ENCODE results near the gene ASTN2. TPM values are rescaled to one million over a fixed set of nuclear protein-coding genes. Genes with fewer than 3 reads are reported as not detected.

Gene ASTN2
- total and polyA plus RNA-seq, 9 of the 15 experiments (the other 6 are each of a cell fraction or from before 2014, with no cell fraction given), result 0.56 to 3.5 (median 1.9) TPM

DNA sequence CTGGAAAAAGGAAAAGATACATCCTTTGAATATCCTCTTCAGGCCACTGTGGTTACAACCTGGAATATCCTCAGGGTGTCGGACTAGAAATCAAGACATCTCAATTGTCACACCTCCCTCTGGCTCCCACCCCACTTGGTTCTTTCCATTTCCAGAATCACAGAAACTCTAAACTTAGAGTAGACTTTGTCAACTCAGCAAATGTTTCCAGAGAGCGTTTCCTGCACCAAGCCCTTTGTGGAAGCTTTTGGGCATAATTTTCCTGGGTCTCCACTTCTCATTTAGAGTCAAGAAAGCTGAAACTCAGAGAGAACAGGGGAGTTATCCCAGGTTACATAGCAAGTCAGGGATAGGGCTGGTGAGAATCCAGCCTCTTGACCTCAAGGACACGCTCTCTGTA lies 108.8 kb downstream of the ASTN2 start:
- Histone ChIP-seq H3K79me2 (ENCODE audit: control insufficient read depth, insufficient read depth, low read length) (no peaks in the 10 kb centered on the region), H3K4me3 (no peak overlapping the region), H3K4me2 (ENCODE audit: insufficient read depth, low read length) (no peak overlapping the region), H3K27ac (ENCODE audit: extremely low read depth, low read depth, low read length) (no peak overlapping the region), H2AFZ (ENCODE audit: low read depth, low read length) (no peak overlapping the region), H3K27me3 (ENCODE audit: control insufficient read depth in 2 of 2, insufficient read depth in 2 of 2, low read length in 2 of 2) (no peaks in the 10 kb centered on the region), H3K36me3 (ENCODE audit: control insufficient read depth, insufficient read depth, low read length) (no peaks in the 10 kb centered on the region), H3K4me1 (replicated peaks in 1 of 2; ENCODE audit: control insufficient read depth in 2 of 2, insufficient read depth in 2 of 2, low read length in 2 of 2) (no peaks in the 10 kb centered on the region), H3K9me1 (ENCODE audit: control insufficient read depth, insufficient read depth, low read length) (no peaks in the 10 kb centered on the region), H3K9ac (ENCODE audit: insufficient read depth in 1 of 2, low read depth in 2 of 2, low read length in 2 of 2) (no peak overlapping the region), H3K9me3 (replicated peaks; ENCODE audit: control insufficient read depth, insufficient read depth, low read depth, low read length) (no peaks in the 10 kb centered on the region), H4K20me1 (replicated peaks; ENCODE audit: control insufficient read depth, insufficient read depth, low read length) (no peaks in the 10 kb centered on the region)
- intact Hi-C loops (cut with micrococcal nuclease) (no loop called here), in situ Hi-C loops (cut with MboI) (no loop called here)
- FAIRE-seq (no peak), DNase-seq (ENCODE audit: extremely low read depth in 1 of 4, low spot score in 3 of 4) (no peak), ATAC-seq (no peak)
- TF ChIP-seq SRSF1 (IDR thresholded peaks at IDR 0.05; ENCODE audit: low read depth, low read length), result no peak
- no peak for TF ChIP-seq E2F8 (IDR thresholded peaks at IDR 0.05; ENCODE audit: low read depth, partially characterized antibody)
- TF ChIP-seq SMAD4 (CRISPR knock-in tag; conservative IDR thresholded peaks at IDR 0.05), result no peak
- no peak for TF ChIP-seq RFX1 (IDR thresholded peaks at IDR 0.05)
- TF ChIP-seq ZNF740 (CRISPR knock-in tag; IDR thresholded peaks at IDR 0.05), result no peak
- TF ChIP-seq ZNF740 (tag; IDR thresholded peaks at IDR 0.05), result no peak
- TF ChIP-seq, protein P1, sequence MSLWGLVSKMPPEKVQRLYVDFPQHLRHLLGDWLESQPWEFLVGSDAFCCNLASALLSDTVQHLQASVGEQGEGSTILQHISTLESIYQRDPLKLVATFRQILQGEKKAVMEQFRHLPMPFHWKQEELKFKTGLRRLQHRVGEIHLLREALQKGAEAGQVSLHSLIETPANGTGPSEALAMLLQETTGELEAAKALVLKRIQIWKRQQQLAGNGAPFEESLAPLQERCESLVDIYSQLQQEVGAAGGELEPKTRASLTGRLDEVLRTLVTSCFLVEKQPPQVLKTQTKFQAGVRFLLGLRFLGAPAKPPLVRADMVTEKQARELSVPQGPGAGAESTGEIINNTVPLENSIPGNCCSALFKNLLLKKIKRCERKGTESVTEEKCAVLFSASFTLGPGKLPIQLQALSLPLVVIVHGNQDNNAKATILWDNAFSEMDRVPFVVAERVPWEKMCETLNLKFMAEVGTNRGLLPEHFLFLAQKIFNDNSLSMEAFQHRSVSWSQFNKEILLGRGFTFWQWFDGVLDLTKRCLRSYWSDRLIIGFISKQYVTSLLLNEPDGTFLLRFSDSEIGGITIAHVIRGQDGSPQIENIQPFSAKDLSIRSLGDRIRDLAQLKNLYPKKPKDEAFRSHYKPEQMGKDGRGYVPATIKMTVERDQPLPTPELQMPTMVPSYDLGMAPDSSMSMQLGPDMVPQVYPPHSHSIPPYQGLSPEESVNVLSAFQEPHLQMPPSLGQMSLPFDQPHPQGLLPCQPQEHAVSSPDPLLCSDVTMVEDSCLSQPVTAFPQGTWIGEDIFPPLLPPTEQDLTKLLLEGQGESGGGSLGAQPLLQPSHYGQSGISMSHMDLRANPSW (CRISPR knock-in tag; IDR thresholded peaks at IDR 0.05), result no peak
- TF ChIP-seq L3MBTL2 (IDR thresholded peaks at IDR 0.05), result no peak
- no peak for TF ChIP-seq HMGN3 (IDR thresholded peaks at IDR 0.05; ENCODE audit: borderline replicate concordance, extremely low read depth, insufficient read length, low read depth, low read length)
- TF ChIP-seq ZNF431 (CRISPR knock-in tag; IDR thresholded peaks at IDR 0.05), result no peak
- TF ChIP-seq, protein P2, sequence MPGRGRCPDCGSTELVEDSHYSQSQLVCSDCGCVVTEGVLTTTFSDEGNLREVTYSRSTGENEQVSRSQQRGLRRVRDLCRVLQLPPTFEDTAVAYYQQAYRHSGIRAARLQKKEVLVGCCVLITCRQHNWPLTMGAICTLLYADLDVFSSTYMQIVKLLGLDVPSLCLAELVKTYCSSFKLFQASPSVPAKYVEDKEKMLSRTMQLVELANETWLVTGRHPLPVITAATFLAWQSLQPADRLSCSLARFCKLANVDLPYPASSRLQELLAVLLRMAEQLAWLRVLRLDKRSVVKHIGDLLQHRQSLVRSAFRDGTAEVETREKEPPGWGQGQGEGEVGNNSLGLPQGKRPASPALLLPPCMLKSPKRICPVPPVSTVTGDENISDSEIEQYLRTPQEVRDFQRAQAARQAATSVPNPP (IDR thresholded peaks at IDR 0.05; ENCODE audit: borderline replicate concordance, insufficient read depth, insufficient read length), result no peak
- no peak for TF ChIP-seq NEUROD1 (IDR thresholded peaks at IDR 0.05; ENCODE audit: borderline replicate concordance, low read depth, low read length, partially characterized antibody)
- TF ChIP-seq ZNF311 (CRISPR knock-in tag; IDR thresholded peaks at IDR 0.05), result no peak
- TF ChIP-seq CCNT2 (IDR thresholded peaks at IDR 0.05; ENCODE audit: borderline replicate concordance, extremely low read depth, insufficient read length, low read depth, low read length), result no peak
- no peak for TF ChIP-seq SNRNP70 (optimal IDR thresholded peaks at IDR 0.05; ENCODE audit: low read depth, low read length)
- CTCF ChIA-PET (ENCODE audit: low intra/inter-chr PET ratio), result no interaction called here
- no TSS peak for BruUV-seq (replicated peaks)
- POLR2A ChIA-PET, result no interaction called here
- 0% methylated on average over 3 of the region's 3 CpGs for WGBS (ENCODE audit: insufficient coverage, low coverage, missing lambda C conversion rate)

Data from K562 (cell line).